CD4-positive, alpha-beta T cell (primary cell): ENCODE measurements around the gene SSB. TPM values are rescaled to one million over a fixed set of nuclear protein-coding genes. Genes with fewer than 3 reads are reported as not detected.
"Not testable (repeated sequence)": the region's sequence is repeated elsewhere in the genome, so short reads cannot be mapped to it uniquely, and the experiment has no call there.

Experiments used
- ATAC-seq: fragments of 200-7000 bp; cut with Tn5 transposase; one replicate; pipeline ENCODE4 v1.10.0; 2022; ENCODE audit warnings: mild to moderate bottlenecking; ENCODE audit not compliant: poor library complexity
- CTCF ChIA-PET: fragments of 350-600 bp; sonication (Branson Sonifier 250); formaldehyde crosslinking; loops from one replicate; lab custom pipeline; 2021; ENCODE audit warnings: antibody characterized with exemption, inconsistent platforms; lab: Charles Lee
- POLR2A ChIA-PET: fragments of 350-600 bp; sonication (Branson Sonifier 250); formaldehyde crosslinking; loops from one replicate; lab custom pipeline; 2021; ENCODE audit warnings: antibody characterized with exemption, inconsistent platforms; lab: Charles Lee
- DNase-seq, 14 experiments: peaks; one replicate each; pipeline ENCODE4 v3.0.0-alpha.2; 2013 to 2020; ENCODE audit warnings: mixed read lengths in 2 of 14
- H3K27ac ChIP-seq, 2 donors: one replicate each; pipeline versions ENCODE4 v1.5.1 to v1.7.0; 2013; ENCODE audit warnings: low read length in 2 of 2, low read depth in 1 of 2, mild to moderate bottlenecking in 1 of 2
- H3K27me3 ChIP-seq, 2 experiments: 1 replicate in 1 of 2; 2 replicates in 1 of 2; pipeline versions ENCODE4 v1.6.1 to v1.7.0; 2013; ENCODE audit warnings: low read length in 2 of 2, control low read depth in 1 of 2, mild to moderate bottlenecking in 1 of 2, moderate library complexity in 1 of 2; ENCODE audit not compliant: insufficient read depth in 2 of 2, control insufficient read depth in 1 of 2
- H3K36me3 ChIP-seq: one replicate; pipeline ENCODE4 v1.6.1; 2013; ENCODE audit warnings: low read length, control low read depth; ENCODE audit not compliant: insufficient read depth
- H3K4me1 ChIP-seq: one replicate; pipeline ENCODE4 v1.6.1; 2013; ENCODE audit warnings: low read length, control low read depth; ENCODE audit not compliant: insufficient read depth
- H3K4me3 ChIP-seq: one replicate; pipeline ENCODE4 v1.5.1; 2013; ENCODE audit warnings: mild to moderate bottlenecking, low read length, moderate library complexity
- H3K9me3 ChIP-seq, 2 experiments: 1 replicate in 1 of 2; 2 replicates in 1 of 2; pipeline versions ENCODE4 v1.6.1 to v1.7.0; 2013; ENCODE audit warnings: low read length in 2 of 2, mild to moderate bottlenecking in 2 of 2, control low read depth in 1 of 2, moderate library complexity in 1 of 2; ENCODE audit not compliant: control insufficient read depth in 1 of 2, insufficient read depth in 1 of 2
- H3K27ac Mint-ChIP-seq: one replicate; pipeline ENCODE4 v1.8.0; 2020; ENCODE audit warnings: mixed read lengths
- H3K27me3 Mint-ChIP-seq: one replicate; pipeline ENCODE4 v1.8.0; 2021; ENCODE audit warnings: mixed read lengths
- H3K36me3 Mint-ChIP-seq: one replicate; pipeline ENCODE4 v1.8.0; 2021; ENCODE audit warnings: low read depth, mixed read lengths
- H3K4me1 Mint-ChIP-seq: one replicate; pipeline ENCODE4 v1.8.0; 2021; ENCODE audit warnings: low read depth, mixed read lengths
- H3K4me3 Mint-ChIP-seq: one replicate; pipeline ENCODE4 v1.8.0; 2020; ENCODE audit warnings: mild to moderate bottlenecking, mixed read lengths
- H3K9me3 Mint-ChIP-seq: one replicate; pipeline ENCODE4 v1.8.0; 2020; ENCODE audit warnings: mixed read lengths
- CTCF ChIP-seq: fragments of 200-600 bp; IDR thresholded peaks from one replicate; pipeline ENCODE4 v1.8.0; 2022; ENCODE audit warnings: antibody characterized with exemption, mild to moderate bottlenecking
- intact Hi-C, 2 experiments: fragments of 100-400 bp; cut with DNase I in 1 of 2; cut with micrococcal nuclease in 1 of 2; formaldehyde crosslinking; loops; one replicate each; pipeline versions ENCODE4 v1.15.1 to v1.9.0; 2023 to 2025; cut with DNase I, micrococcal nuclease
- total RNA-seq, 174 experiments: library from RNA in 2 of 174; stranded (reverse) in 2 of 174; gene quantifications; one replicate each; pipeline ENCODE4 v1.2.3 and lab custom pipeline; 2021 to 2026

Gene SSB
- total RNA-seq, 2 experiments from 2014 or later, result 174 to 181 TPM

- intact Hi-C loops, result loop anchor here in 1 of 2 experiments (2.0 kb wide), 1 partner anchor 15 kb away; no protein-coding TSS in a partner anchor
- DNase-seq, result no peak
- Histone ChIP-seq H3K27ac (no peak overlapping the region), H3K4me1 (peaks cover 12% of the 10 kb centered on the region), H3K36me3 (peaks cover 59% of the 10 kb centered on the region), H3K9me3 (peaks cover 0 to 4% of the 10 kb centered on the region in 2 experiments), H3K27me3 (no peaks in the 10 kb centered on the region), H3K4me3 (no peak overlapping the region)
- TF ChIP-seq CTCF, result no peak
- no peaks in the 10 kb centered on the region for H3K9me3 Mint-ChIP-seq
- H3K27me3 Mint-ChIP-seq, result no peaks in the 10 kb centered on the region
- ChIA-PET POLR2A (interaction anchor here (0.8 to 1.2 kb wide), 3 partner anchors 9 to 19 kb away, joined by 3 read pairs; partner anchors contain the start of genes SSB and UBR3), CTCF (no interaction called here)
- H3K4me3 Mint-ChIP-seq, result no peak overlapping the region
- H3K27ac Mint-ChIP-seq, result peak overlapping the region; percentile 37
- H3K36me3 Mint-ChIP-seq, result peaks cover 92% of the 10 kb centered on the region
- peaks cover 37% of the 10 kb centered on the region for H3K4me1 Mint-ChIP-seq
- no peak for ATAC-seq
Observed at GRCh38 chr2:169818241-169818640, 19.6 kb downstream of the SSB start.

DNA sequence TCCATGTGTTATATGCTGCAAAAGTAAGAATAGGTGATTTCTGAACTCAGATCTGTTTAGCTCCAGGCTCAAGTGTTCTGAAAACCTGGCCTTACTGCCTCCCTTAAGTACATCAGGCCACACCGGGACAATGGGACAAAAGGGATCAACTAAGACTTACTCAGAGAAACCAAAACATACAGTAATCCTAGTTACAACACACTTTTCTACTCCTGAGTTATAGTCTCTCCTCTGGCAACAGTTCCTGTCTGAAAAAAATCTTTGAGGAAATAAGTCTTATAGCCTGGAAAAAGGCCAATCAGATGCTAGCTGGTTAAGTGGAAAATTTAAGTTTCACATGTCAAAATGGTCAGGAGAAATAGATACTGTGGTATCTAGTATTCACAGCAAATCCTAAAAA is 20.4 kb downstream of the SSB start:
- Mint-ChIP-seq H3K4me3 (no peak overlapping the region), H3K9me3 (no peaks in the 10 kb centered on the region)
- CTCF ChIA-PET, result no interaction called here

GRCh38 chr2:169820101-169820500 is 21.4 kb downstream of the SSB start:
- intact Hi-C loops, result loop anchor here (5.0 kb wide), 2 partner anchors 57 to 128 kb away; partner anchors contain the start of genes CFAP210 (in 1 of the 2) and PHOSPHO2 (in 1 of the 2)
- H3K4me3 ChIP-seq, H3K27ac Mint-ChIP-seq, DNase-seq, H3K27me3 ChIP-seq, H3K9me3 Mint-ChIP-seq, ATAC-seq, CTCF ChIA-PET, H3K4me3 Mint-ChIP-seq, H3K27ac ChIP-seq, H3K9me3 ChIP-seq, H3K27me3 Mint-ChIP-seq: not testable (repeated sequence)
- H3K4me1 Mint-ChIP-seq, result peaks cover 53% of the 10 kb centered on the region
- peaks cover 51% of the 10 kb centered on the region for H3K36me3 ChIP-seq
- peaks cover 27% of the 10 kb centered on the region for H3K4me1 ChIP-seq
- POLR2A ChIA-PET, result interaction anchor here (1.5 kb wide), 1 partner anchor 235 kb away, joined by 3 read pairs; the partner anchor contains the start of gene PPIG
- peaks cover 82% of the 10 kb centered on the region for H3K36me3 Mint-ChIP-seq

More for the DNA sequence above, 20.4 kb downstream of the SSB start:
- peaks cover 56% of the 10 kb centered on the region for H3K36me3 ChIP-seq
- H3K27me3 Mint-ChIP-seq, result no peaks in the 10 kb centered on the region
- H3K36me3 Mint-ChIP-seq, result peaks cover 88% of the 10 kb centered on the region
- DNase-seq (no peak), ATAC-seq (no peak)
- intact Hi-C loops, result loop anchor here in 1 of 2 experiments (2.0 kb wide), 1 partner anchor 16 kb away; no protein-coding TSS in a partner anchor
- peaks cover 20% of the 10 kb centered on the region for H3K4me1 ChIP-seq
- no peak for TF ChIP-seq CTCF
- H3K4me3 ChIP-seq, result no peak overlapping the region
- peaks cover 0 to 4% of the 10 kb centered on the region in 2 experiments for H3K9me3 ChIP-seq
- H3K27ac Mint-ChIP-seq, result peak overlapping the region; percentile 10
- no peak overlapping the region for H3K27ac ChIP-seq
- POLR2A ChIA-PET, result interaction anchor here (1.2 to 1.5 kb wide), 2 partner anchors 9 to 234 kb away, joined by 3 read pairs; partner anchors contain the start of gene PPIG
- H3K4me1 Mint-ChIP-seq, result peaks cover 45% of the 10 kb centered on the region
- no peaks in the 10 kb centered on the region for H3K27me3 ChIP-seq
